ENCODE measurements around the gene EFTUD2.
"Not testable (repeated sequence)": the region's sequence is repeated elsewhere in the genome, so short reads cannot be mapped to it uniquely, and the experiment has no call there.

Gene EFTUD2

DNA sequence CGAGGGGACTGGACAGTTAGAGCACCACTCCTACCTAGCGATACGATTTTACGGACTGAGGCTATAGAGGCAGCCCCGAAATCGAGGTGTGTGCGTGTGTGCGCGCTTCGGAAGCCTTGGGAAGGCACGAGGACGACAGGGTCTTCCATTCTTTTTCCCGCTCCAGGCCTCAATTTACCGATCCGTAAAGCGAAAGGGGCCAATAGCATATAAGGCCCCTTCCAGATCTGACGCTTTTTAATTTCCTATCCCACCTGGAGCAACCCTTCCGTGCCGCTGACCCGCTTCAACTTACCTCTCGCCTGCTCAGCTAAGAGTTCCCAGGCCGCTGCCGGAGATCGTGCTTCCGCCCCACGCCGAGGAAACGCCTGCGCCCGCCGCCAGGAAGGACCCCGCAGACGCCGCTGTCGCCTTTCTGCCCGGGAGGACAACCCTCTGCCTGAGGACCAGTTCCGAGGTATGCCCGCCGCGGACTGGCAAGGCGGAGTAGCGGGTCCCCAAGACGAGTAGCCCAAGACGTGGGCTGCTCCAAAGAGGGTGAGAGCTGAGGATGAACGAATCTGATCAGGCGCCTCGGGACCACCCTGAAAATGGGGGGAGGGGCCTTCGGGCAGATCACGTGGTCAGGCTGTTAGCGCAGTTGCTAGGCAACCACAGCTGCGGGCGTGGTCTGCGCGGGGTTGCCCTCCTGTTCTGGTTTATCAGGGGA lies at the start of gene EFTUD2:
TSS of gene EFTUD2 (minus strand) at position 372 of the 709 bp plus-strand sequence. CDS start 4,924 bp downstream, outside the sequence.
- peak; percentile 84 to 91 for DNase-seq (ENCODE audit: low read depth in 2 of 2)

DNA sequence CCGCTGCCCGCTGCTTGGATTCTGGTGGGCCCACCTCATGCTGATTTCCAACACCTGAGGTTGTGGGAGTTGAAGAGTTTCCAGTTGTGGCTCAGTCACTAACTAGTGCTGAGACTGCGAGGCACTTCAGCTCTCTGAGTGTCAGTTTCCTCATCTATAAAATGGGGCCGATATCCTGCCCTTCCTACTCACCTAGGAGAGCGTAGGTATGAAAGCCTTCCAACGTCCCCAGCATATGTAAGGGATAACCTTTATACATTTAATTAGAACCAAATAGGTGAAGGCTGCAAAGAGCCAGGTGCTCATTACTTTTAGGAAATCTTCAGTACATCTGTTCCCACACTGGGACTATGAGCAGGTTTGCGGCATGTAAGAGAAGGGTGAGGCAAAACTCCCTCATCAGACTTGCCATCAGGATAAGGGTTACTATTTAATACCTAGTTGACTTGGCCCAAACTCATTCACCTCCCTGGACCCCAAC lies 49.1 kb upstream of the EFTUD2 start:
- no peak for DNase-seq (ENCODE audit: low read depth in 2 of 2)

DNA sequence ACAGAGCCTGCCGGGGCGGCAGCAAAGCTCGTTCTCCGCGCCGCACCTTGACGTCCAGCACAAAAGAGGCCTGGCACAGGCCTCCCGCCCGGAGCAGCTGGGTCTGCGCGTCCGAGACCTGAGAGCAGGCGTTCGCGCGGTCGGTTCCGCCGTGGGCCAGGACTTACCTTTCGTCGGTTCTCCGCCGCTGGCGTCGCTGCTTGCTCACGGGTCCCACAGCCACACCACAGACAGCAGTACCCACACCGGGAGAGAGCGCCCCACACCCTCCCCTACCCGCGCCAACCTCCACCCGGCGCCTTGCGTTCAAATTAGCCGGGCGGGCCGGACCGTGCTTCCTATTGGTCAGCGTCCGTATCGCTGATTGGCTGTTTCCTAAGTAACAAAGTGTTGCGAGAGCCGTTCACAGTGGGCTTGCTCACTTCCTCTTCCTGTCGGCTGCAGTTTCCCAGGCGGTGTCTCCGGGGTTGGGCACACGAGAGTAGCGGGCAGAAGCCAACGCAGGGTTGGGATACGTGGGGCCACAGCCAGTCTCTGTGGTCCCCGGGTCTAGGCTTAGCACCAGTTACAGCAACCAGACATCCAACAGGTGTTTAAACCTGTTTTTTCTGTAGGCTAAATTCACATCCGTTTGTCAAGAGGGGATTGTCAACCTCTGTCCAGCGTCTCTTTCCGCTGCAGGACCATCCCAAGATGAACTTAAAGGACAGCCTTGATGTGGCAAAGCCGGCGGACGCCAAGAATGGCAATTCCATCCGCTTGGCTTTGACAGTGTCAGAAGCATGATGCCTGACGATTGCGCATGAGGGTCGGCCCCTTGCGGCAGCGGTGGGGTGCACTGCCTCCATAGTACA lies 48.4 kb upstream of the EFTUD2 start, which contains the start of gene KIF18B:
TSS of gene KIF18B (minus strand) at position 313 of the 854 bp plus-strand sequence. CDS start 11,429 bp downstream, outside the sequence.
- peak; percentile 73 to 94 for DNase-seq (ENCODE audit: low read depth in 2 of 2)

DNA sequence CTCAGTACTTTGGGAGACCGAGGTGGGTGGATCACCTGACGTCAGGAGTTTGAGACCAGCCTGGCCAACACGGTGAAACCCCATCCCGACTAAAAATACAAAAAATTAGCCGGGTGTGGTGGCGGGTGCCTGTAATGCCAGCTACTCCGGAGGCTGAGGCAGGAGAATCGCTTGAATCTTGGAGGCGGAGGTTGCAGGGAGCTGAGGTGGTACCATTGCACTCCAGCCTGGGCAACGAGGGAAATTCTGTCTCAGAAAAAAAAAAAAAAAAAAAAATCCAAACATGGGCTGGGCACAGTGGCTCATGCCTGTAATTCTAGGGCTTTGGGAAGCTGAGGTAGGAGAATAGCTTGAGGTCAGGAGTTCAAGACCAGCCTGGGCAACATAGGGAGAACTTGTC lies 46.4 kb upstream of the EFTUD2 start:
- not testable (repeated sequence) for DNase-seq (ENCODE audit: low read depth in 2 of 2)

DNA sequence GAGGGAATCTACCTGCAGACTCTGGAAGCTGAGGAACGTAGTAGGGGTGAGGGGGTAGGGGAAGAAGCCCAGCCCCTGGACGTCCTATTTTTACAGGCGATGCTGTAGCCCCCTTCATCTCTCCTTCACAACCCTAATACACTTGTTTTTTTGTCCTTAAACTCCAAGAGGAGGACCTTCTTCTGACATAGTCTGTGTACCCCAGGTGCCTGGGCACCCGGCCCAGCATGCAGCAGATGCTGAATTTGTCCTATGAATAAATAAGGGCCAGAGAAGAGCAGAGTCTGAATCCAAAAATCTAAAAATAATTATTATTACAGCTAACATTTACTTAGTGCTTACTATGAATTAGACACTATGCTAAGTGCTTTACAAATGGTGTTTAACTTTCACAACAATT lies 43.2 kb upstream of the EFTUD2 start:
- DNase-seq (ENCODE audit: low read depth in 2 of 2) = no peak

DNA sequence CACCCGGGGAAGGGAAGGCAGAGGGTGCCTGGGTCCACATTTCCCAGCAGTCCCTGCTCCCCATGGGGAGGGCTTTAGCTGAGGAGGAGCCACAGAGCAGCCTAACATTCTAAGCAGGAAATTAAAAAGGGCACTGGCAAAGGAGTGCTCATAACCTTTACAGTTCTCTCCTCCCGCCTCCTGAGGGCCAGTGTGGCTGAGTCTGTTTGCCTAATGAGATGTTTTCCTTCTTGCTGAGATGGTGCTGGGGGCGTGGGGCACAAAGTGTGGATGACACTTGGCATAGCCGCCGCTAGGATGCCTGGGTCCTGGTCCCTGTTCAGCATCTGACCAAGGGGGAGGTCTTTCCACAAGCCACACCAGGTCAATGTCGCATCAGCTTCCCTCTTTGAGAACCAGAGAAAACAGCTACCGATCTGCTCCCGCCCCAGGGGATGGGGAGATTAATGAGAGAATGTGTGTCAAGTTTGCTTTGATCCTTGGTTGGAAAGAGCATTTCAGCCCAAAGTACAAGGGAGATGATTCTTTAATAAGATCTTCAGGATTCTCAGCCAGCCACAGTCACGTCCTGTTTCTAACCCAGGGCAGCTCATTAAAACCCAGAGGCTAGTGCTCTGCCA lies 42.6 kb upstream of the EFTUD2 start:
- no peak for DNase-seq (ENCODE audit: low read depth in 2 of 2)

DNA sequence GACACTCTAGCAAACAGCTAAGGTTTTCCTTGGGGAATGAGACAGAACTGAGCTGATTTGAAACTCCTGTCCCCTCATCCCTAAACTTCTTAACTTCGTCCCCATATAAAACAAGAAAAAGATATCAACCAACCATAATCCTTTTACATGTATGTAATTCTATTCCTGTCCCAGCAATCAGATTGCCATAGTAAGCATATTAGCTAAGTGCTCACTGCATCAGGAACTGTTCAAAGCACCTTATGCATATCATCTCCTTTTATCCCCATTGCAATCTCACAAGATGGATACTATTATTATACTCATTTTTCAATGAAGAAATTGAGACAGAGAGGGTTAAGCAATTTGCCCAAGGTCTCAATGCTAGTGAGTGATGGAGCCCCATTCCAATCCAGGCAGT lies 41.5 kb upstream of the EFTUD2 start:
- DNase-seq (ENCODE audit: low read depth in 2 of 2) = no peak

DNA sequence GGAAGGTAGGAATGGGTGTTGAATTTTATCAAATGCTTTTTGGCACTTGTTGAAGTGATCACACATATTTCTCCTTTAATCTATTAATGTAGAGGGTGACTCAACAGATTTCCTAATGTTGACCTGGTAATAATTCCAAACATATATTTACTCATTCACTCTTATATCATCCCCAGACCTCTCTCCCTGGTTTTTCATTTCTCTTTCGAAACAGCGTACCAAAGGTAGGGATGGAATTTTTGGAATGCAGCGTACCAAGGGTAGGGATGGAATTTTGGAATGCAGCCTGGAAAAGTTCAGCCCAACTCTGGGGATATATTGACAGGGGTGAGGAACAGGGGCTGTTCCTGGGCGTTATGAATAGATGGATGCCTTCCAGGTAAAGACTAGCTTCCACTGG lies 41.1 kb upstream of the EFTUD2 start:
- no peak for DNase-seq (ENCODE audit: low read depth in 2 of 2)

DNA sequence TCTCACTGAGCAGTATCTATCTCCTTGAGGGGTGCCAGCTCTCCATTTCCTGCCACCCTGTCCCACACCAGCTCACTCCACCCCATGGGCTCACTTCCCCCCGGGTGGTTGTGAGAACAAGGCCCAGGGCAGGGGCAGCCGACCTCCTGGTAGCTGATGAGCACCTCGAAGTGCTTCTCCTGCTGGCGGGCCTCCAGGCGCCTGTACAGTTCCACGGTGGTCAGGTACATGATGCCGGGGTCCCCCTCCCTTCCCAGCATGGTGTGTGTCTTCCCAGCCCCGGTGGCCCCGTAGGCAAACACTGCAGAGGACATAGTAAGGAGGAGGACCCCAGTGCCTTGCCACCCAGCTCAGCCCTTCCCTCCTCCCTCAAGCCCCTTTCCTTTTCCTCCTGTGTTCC lies 35.9 kb upstream of the EFTUD2 start:
- DNase-seq (ENCODE audit: low read depth in 2 of 2) = no peak

DNA sequence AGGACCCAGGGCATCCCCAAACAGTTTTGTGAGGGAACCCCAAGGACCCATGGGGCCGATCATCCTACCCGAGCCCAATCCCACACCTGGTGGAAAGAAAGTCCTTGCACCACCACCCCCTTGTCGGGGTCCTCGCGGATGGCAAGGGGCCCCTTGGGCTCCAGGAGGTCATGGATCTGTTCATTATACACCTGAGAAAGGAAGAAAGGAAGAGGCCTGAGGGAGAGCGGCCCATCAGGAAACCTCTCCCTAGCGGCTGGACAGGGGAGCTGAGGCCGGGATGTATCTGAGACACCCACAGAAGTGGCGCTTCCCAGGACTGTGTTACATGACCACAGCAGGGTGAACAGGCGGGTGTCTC lies 35.5 kb upstream of the EFTUD2 start:
- no peak for DNase-seq (ENCODE audit: low read depth in 2 of 2)

DNA sequence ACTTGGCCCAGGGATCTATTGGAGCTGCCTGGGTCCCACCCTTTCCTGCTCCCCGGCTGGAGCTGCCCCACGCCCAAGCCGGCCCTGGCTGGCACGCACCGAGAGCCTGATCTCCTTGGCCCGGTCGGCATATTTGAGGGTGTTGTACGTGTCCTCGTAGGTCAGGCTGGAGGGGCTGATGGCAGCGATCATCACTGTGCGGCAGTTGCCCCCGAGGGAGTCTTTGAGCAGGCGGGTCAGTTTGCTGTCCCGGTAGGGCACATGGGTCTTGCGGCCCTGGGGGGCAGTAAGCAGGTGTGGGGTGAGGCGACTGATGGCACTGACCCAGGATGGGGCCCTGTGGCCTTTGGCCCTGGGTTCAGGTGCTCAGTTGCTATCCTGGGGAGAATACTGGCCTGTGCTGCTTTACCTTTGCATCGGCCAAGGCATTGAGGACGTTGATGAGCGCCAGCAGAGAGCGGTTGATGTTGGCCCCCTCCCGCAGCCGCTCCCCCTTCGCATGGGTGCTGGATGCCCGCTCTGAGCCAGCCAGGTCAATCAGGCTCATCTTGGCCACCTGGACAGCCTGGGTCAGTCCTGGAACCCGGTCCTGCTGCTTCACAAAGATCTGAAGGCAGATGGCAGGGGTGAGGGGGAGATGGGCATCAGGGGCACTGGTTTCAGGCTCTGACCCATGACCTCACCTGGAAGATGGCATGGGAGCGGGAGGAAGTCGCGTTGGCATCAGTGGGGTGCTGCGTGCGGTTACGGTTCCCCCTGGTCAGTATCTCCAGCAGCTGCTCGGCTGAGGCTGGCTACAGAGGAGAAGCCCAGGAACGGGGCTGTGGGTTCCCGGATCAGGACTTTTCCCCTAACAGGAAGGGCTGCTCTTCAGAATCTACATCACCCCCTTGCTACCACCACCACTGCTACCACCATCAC lies 34.8 kb upstream of the EFTUD2 start:
- DNase-seq (ENCODE audit: low read depth in 2 of 2) = no peak

DNA sequence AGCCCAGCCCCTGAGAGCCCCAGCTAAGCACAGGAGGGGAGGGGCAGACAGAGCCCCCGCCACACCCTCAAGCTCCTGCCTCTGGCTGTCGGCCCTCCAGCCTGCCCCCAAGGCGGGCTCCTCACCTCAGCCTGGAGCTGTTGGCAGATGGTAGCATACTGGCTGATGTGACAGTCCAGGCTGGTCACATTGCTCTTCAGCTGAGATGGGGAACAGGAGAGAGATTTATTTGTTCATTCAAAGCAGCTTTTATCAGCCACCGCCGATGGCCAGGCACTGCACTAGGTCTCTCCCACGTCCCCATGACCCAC lies 33.5 kb upstream of the EFTUD2 start:
- no peak for DNase-seq (ENCODE audit: low read depth in 2 of 2)

DNA sequence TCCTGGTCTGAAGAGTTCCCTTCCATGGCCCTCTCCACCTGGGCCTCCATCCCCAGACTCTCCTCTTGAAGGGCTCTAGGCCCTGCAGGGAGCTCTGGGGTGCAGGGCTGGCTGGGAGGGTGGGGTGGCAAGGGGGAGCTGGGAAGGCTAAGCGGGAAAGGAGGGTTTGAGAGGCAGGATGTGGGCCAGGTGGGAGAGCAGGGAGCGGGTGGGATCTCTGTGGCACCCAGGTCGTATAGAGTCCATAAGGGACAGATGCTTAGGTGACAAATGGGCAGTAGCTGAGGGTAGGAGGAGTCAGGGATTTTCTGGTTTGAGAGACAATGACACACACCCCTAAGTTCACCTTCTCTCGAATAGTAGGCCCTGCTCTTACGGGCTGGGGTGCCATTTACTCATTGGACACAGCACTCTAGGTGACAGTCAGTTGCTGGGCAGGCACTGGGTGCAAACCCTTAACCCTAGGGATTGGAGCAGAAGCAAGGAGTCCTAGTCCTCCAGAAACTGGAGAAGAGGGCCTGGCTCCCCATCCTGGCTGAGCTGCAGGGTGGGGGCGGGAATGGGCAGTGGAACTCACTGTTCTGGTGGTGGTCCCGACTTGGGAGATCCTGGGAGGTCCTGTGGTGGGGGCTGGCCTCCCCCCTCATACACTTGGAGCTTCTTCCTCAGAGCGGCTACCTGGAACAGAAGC lies 33.0 kb upstream of the EFTUD2 start:
- DNase-seq (ENCODE audit: low read depth in 2 of 2) = no peak

DNA sequence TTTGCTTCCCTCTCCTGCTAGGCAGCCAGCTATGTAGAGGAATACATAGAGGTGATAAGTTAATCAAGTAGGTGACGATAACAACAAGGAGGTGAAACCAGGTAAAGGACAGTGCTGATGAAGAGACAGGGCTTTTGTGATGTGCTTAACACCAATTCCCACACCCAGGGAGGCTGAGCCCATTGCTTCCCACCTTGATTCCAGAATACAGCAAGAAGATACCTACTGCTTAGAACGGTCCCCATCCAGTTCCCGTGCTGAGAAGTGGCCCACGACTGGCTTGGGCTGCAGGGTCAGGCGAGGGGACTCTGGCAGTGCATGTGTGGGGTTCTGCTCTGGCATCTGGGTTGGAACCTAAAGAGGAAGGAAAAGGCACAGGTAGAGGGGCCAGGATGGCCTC lies 32.1 kb upstream of the EFTUD2 start:
- no peak for DNase-seq (ENCODE audit: low read depth in 2 of 2)

DNA sequence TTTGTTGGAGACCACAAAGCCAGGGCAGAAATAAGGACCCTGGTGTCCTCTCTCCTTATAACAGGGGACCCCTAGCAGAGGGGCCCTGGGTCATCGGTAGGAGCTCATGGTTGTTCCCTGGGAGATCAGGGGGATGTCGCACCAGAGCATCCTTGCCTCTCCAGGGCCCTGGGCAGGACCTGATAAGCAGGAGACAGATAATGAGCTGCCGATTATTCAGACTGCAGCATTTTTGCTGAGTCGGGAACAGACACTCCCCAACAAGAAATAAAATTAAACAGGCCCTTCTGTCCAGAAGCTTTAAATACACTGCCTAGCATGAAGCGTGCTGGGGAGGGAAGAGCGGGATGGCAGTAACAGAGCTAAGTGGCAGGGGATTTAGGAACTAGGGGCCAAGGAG lies 31.4 kb upstream of the EFTUD2 start:
- DNase-seq (ENCODE audit: low read depth in 2 of 2) = no peak

DNA sequence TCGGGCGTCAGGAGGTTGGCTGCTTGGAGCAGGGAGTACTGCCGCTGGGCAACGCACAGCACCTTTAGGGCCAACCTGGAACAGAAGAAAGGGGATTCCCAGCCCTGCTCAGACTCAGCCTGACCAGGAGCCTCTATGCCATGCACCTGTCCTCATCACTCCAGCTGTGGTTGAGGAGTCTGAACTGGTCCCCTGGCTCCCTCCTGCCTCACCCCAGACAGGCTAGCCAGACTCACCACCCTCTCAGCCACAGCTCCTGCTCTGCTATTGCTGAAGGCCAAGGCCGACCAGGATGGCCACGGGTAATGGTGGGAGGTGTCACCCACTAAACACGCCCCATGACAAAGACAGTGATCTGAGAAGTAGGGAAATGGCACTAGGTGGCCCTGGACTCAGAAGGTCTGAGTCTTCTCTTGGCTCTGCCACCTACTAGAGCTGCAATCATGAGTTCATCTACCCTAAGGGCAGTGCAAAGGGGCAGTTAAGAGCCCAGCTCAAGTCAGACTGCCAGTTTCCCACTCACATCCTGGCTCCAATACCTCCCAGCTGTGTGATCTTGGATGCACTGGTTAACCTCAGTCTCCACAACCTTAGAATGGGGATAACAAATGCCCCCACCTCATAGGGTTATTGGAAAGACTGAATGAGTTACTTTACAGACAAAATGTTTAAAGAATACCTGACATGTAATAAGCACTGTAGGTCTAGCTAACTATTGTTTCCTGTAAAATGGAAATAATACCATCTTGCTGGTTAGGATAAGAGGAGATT lies 29.9 kb upstream of the EFTUD2 start:
- DNase-seq (ENCODE audit: low read depth in 2 of 2) = no peak

DNA sequence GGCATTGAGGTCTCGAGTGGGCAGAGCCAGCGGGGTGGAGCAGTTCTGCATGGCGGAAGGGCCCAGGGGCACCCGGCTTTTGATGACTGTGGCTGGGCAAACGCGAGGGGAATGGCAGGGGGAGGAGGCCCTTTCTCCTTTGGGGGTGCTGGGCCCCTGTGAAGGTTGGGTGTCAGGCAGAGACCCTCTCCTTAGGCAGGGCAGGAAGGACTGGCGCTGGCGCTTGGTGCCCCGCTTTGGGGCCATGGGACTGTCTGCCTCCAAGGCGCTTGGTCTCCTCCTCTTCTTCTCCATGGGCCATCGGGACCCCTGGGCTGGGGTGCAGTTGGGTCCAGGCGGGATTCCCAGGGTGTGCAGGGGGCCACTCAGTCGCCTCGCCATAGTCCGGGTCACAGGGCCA lies 28.9 kb upstream of the EFTUD2 start:
- DNase-seq (ENCODE audit: low read depth in 2 of 2) = no peak

DNA sequence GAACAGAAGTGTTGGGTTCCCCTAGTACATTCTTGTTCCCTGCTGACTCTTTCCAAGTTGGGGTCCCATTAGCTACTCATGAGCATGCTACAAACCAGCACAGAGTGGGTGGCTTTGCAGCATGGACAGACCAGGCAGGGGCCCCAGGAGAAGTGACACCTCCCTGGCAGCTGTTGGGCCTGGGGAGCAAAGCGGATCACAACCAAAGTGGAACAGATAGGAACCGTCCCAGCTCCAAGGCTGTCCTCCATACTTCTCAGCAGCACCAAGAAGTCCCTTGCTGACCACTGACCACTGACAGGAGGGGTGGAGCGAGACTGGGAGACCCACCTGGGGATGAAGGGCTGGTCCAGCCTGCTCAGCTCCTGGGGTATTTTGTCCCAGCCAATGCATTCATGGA lies 28.5 kb upstream of the EFTUD2 start:
- DNase-seq (ENCODE audit: low read depth in 2 of 2) = no peak

DNA sequence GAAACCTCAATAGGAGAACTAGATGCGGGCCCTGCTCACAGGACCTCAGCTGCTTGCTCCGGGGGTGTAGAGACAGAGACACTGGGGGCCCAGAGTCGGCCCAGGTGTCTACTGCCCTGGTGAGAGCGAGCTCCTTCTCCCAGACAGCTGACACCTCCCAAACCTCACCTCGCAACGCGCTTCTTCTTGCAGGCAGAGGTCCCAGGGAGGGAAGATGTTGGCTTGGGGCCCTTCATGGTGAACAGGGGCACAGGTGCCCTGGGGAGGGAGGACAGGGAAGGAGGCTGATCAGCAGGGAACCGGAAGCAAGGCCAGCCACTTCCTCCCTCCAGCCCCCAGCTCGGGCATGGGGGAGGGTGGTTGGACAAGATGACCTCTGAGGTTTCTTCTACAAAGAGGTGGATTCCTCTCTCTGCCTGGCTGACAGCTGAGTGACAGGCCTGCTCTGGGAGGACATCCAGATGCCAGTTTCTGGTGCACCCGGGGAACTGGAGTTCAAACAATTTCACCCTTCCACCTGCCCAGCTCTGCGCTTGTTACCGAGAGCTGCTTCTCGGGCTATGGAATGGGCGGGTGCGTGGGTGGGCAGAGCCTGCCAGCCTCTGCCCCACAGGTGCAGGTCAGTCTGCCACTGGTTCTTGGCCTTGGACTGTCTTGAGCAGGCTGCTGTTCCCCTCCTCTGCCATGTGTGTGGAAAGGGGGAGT lies 27.7 kb upstream of the EFTUD2 start:
- DNase-seq (ENCODE audit: low read depth in 2 of 2) = no peak

Measured in stimulated activated CD4-positive, alpha-beta T cell treated with anti-CD3 and anti-CD28 coated beads, Interleukin-12 subunit alpha, Interleukin-12 subunit beta, amount 100 ng/mL, for 24 hours (primary cell).